ENCODE results near the gene GRM4. TPM values are rescaled to one million over a fixed set of nuclear protein-coding genes. Genes with fewer than 3 reads are reported as not detected.

The GRM4 gene
- total RNA-seq, 1 experiment from 2014 or later, result 5.6 TPM

- no peak overlapping the region for H2AK5ac ChIP-seq (ENCODE audit: insufficient read length, low read length)
- H3K14ac ChIP-seq (ENCODE audit: insufficient read depth, low read length), result no peak overlapping the region
- H3K4me1 Mint-ChIP-seq, result peaks cover 0 to 3% of the 10 kb centered on the region in 2 experiments; a peak in 2 of 4 replicates
- no peak overlapping the region for H3K18ac ChIP-seq (ENCODE audit: insufficient read length, low read depth, low read length)
- H2BK15ac ChIP-seq (ENCODE audit: low read depth, low read length), result no peak overlapping the region
- no CpG with 5 or more reads among the region's 3 CpGs for WGBS (ENCODE audit: extremely low coverage, insufficient read length, low lambda C conversion rate)
- DNase-seq, result no peak
- H2BK5ac ChIP-seq (ENCODE audit: insufficient read length, low read length), result no peak overlapping the region
- H3K27ac ChIP-seq (ENCODE audit: insufficient read length, low read depth, low read length), result no peak overlapping the region
- H3K36me3 Mint-ChIP-seq (ENCODE audit: insufficient read depth in 1 of 3, low read depth in 3 of 3), result no peaks in the 10 kb centered on the region
- H3K9me3 Mint-ChIP-seq, result peaks cover 0 to 2% of the 10 kb centered on the region in 2 experiments; a peak in 3 of 5 replicates
- H3K27me3 Mint-ChIP-seq (ENCODE audit: low read depth), result peaks cover 10% of the 10 kb centered on the region; the same call in 1 of the 2 replicates
- H4K20me1 ChIP-seq (ENCODE audit: control insufficient read depth, insufficient read depth, insufficient read length), result peaks cover 6% of the 10 kb centered on the region
- no peak overlapping the region for H2AFZ ChIP-seq (ENCODE audit: low read length)
- no peaks in the 10 kb centered on the region for H3K23me2 ChIP-seq (ENCODE audit: insufficient read length, low read depth, low read length, poor library complexity, severe bottlenecking)
- no peak for TF ChIP-seq CTCF (conservative IDR thresholded peaks at IDR 0.05)
- H3K4me1 ChIP-seq (ENCODE audit: insufficient read depth, low read length), result no peaks in the 10 kb centered on the region
- H3K23ac ChIP-seq (ENCODE audit: insufficient read length, low read depth, low read length), result no peak overlapping the region
- H4K8ac ChIP-seq (replicated peaks; ENCODE audit: insufficient read length, low read depth, low read length), result no peak overlapping the region
- no peaks in the 10 kb centered on the region for H3K79me2 ChIP-seq (ENCODE audit: insufficient read depth, low read length)
- H4K5ac ChIP-seq (ENCODE audit: insufficient read length, low read depth, low read length), result no peak overlapping the region
- H3K4me3 Mint-ChIP-seq, result no peak overlapping the region
- H2BK12ac ChIP-seq (ENCODE audit: insufficient read length, low read depth, low read length), result no peak overlapping the region
- H3K79me1 ChIP-seq (ENCODE audit: insufficient read depth, low read depth, low read length, poor library complexity, severe bottlenecking), result no peaks in the 10 kb centered on the region
- no peak overlapping the region for H3K4me2 ChIP-seq (ENCODE audit: insufficient read depth, insufficient read length, low read length)
- H3K27ac Mint-ChIP-seq, result no peak overlapping the region
- H3K27me3 ChIP-seq (ENCODE audit: insufficient read depth, low read length), result no peaks in the 10 kb centered on the region
- no peak overlapping the region for H2BK20ac ChIP-seq (ENCODE audit: low read depth, low read length, poor library complexity, severe bottlenecking)
- no peaks in the 10 kb centered on the region for H3K9me3 ChIP-seq (ENCODE audit: control insufficient read depth, low read depth, low read length)
- no peak overlapping the region for H3T11ph ChIP-seq (ENCODE audit: low read length)
- no peak overlapping the region for H3K4ac ChIP-seq (ENCODE audit: low read depth, low read length)
- no peak overlapping the region for H4K91ac ChIP-seq (ENCODE audit: insufficient read length, low read depth, low read length)
- H3K56ac ChIP-seq (ENCODE audit: insufficient read length, low read depth, low read length), result no peak overlapping the region
- no peak overlapping the region for H2BK120ac ChIP-seq (ENCODE audit: low read depth, low read length, poor library complexity, severe bottlenecking)
- no peak overlapping the region for H3K9ac ChIP-seq (ENCODE audit: extremely low read depth, insufficient read length, low read length)
These were observed 32.4 kb downstream of the GRM4 start for GRCh38 chr6:34113532-34113931.

Measured in H9 (cell line).